ENCODE data around the gene ZBTB20. TPM values are rescaled to one million over a fixed set of nuclear protein-coding genes. Genes with fewer than 3 reads are reported as not detected.

Gene ZBTB20
- total and polyA plus RNA-seq, 2 donors (not counting 1 experiment from before 2014, with no cell fraction given): 4.0 to 123 TPM

DNA sequence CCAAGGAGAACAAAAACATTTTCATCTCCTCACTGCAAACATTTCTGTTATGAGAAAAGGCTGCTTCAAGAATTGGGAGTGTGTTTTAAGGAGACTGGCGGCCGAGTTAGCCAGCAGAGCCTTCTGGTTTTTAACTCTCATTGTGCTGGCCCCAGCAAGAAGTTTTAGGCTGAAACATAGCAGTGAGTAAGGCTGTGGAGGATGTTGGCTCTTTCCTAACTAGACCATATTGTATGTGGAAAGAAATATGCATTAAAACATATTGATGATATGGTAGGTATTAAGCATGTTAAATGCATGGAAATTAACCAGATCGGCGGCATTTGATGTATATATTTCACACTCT, 762.6 kb downstream of the ZBTB20 start:
- no peaks in the 10 kb centered on the region for H3K9me3 ChIP-seq (ENCODE audit: control extremely low read depth in 1 of 3, control insufficient read depth in 2 of 3, insufficient read depth in 1 of 3, low read length in 2 of 3)
- no peak for DNase-seq
- ATAC-seq (ENCODE audit: low read depth): no peak
- no peak overlapping the region for H3K9ac ChIP-seq (ENCODE audit: low read length)
- intact Hi-C loops (cut with micrococcal nuclease): loop anchor here (1.0 to 10.0 kb wide), 3 partner anchors 37 to 1430 kb away; no protein-coding TSS in a partner anchor
- POLR2A ChIA-PET: interaction anchor here (0.6 kb wide), 1 partner anchor 34 kb away, joined by 7 read pairs; no protein-coding TSS in a partner anchor
- H3K27me3 ChIP-seq (replicated peaks in 1 of 4; ENCODE audit: control extremely low read depth in 1 of 4, control insufficient read depth in 3 of 4, insufficient read depth in 4 of 4, low read length in 3 of 4): no peaks in the 10 kb centered on the region
- H3K4me1 ChIP-seq (ENCODE audit: control insufficient read depth in 2 of 2, insufficient read depth in 2 of 2, low read length in 2 of 2): peaks cover 4 to 11% of the 10 kb centered on the region in 2 donors
- CTCF ChIA-PET: interaction anchor here (0.5 to 7.0 kb wide), 31 partner anchors 10 to 1399 kb away, joined by 3 to 55 read pairs (median 5); no protein-coding TSS in a partner anchor
- no CpG with 5 or more reads among the region's 4 CpGs for WGBS (ENCODE audit: insufficient coverage)
- no peaks in the 10 kb centered on the region for H4K20me1 ChIP-seq (ENCODE audit: control insufficient read depth, insufficient read depth, low read length, poor library complexity, severe bottlenecking)
- H3K27ac ChIP-seq (ENCODE audit: low read length in 2 of 2): no peak overlapping the region
- H3K79me2 ChIP-seq (ENCODE audit: control insufficient read depth, insufficient read depth, low read length): no peaks in the 10 kb centered on the region
- Mint-ChIP-seq H3K4me1 (peaks cover 4% of the 10 kb centered on the region), H3K27me3 (no peaks in the 10 kb centered on the region), H3K27ac (peak overlapping the region; percentile 38), H3K9me3 (ENCODE audit: insufficient read depth) (no peaks in the 10 kb centered on the region), H3K4me3 (no peak overlapping the region)
- no peak overlapping the region for H3K4me3 ChIP-seq (ENCODE audit: control extremely low read depth in 1 of 5, extremely low read depth in 1 of 5, insufficient read depth in 1 of 5, low read depth in 2 of 5, low read length in 4 of 5)
- peak overlapping the region; percentile 75 for H2AFZ ChIP-seq (ENCODE audit: insufficient read depth, low read depth, low read length, poor library complexity, severe bottlenecking)
- no peak for TF ChIP-seq EZH2 (IDR thresholded peaks at IDR 0.05; ENCODE audit: borderline replicate concordance, insufficient read depth, low read depth, low read length, poor library complexity, severe bottlenecking)
- TF ChIP-seq, protein P1, sequence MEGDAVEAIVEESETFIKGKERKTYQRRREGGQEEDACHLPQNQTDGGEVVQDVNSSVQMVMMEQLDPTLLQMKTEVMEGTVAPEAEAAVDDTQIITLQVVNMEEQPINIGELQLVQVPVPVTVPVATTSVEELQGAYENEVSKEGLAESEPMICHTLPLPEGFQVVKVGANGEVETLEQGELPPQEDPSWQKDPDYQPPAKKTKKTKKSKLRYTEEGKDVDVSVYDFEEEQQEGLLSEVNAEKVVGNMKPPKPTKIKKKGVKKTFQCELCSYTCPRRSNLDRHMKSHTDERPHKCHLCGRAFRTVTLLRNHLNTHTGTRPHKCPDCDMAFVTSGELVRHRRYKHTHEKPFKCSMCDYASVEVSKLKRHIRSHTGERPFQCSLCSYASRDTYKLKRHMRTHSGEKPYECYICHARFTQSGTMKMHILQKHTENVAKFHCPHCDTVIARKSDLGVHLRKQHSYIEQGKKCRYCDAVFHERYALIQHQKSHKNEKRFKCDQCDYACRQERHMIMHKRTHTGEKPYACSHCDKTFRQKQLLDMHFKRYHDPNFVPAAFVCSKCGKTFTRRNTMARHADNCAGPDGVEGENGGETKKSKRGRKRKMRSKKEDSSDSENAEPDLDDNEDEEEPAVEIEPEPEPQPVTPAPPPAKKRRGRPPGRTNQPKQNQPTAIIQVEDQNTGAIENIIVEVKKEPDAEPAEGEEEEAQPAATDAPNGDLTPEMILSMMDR (IDR thresholded peaks at IDR 0.05): no peak
- peak overlapping the region; percentile 69 for H3K4me2 ChIP-seq (replicated peaks; ENCODE audit: low read depth, low read length, poor library complexity, severe bottlenecking)
- H3K36me3 ChIP-seq (replicated peaks in 1 of 2; ENCODE audit: control extremely low read depth in 1 of 2, control insufficient read depth in 1 of 2, extremely low read depth in 1 of 2, insufficient read depth in 2 of 2, low read length in 1 of 2): peaks cover 5 to 52% of the 10 kb centered on the region in 2 experiments

- peak overlapping the region in 1 of 2 donors; percentile 67 for H3K27ac ChIP-seq (ENCODE audit: low read length in 2 of 2)
- H3K4me3 ChIP-seq (ENCODE audit: control extremely low read depth in 1 of 5, extremely low read depth in 1 of 5, insufficient read depth in 1 of 5, low read depth in 2 of 5, low read length in 4 of 5): peak overlapping the region in 4 of 5 experiments; percentile 26 to 58 (median 45)
- H2AFZ ChIP-seq (ENCODE audit: insufficient read depth, low read depth, low read length, poor library complexity, severe bottlenecking): peak overlapping the region; percentile 75
- intact Hi-C loops (cut with micrococcal nuclease): loop anchor here (1.0 to 10.0 kb wide), 7 partner anchors 37 to 1431 kb away; no protein-coding TSS in a partner anchor
- H3K36me3 ChIP-seq (replicated peaks in 1 of 2; ENCODE audit: control extremely low read depth in 1 of 2, control insufficient read depth in 1 of 2, extremely low read depth in 1 of 2, insufficient read depth in 2 of 2, low read length in 1 of 2): peaks cover 5 to 54% of the 10 kb centered on the region in 2 experiments
- DNase-seq: peak; percentile 73
- H3K4me3 Mint-ChIP-seq: peak overlapping the region; percentile 75
- H3K27me3 ChIP-seq (replicated peaks in 1 of 4; ENCODE audit: control extremely low read depth in 1 of 4, control insufficient read depth in 3 of 4, insufficient read depth in 4 of 4, low read length in 3 of 4): no peaks in the 10 kb centered on the region
- CTCF ChIA-PET: interaction anchor here (0.5 to 7.0 kb wide), 34 partner anchors 9 to 1400 kb away, joined by 3 to 55 read pairs (median 4); no protein-coding TSS in a partner anchor
- H3K79me2 ChIP-seq (ENCODE audit: control insufficient read depth, insufficient read depth, low read length): no peaks in the 10 kb centered on the region
- peak overlapping the region; percentile 56 for H3K9ac ChIP-seq (ENCODE audit: low read length)
- WGBS (ENCODE audit: insufficient coverage): 12% methylated on average over 5 of the region's 12 CpGs
- H3K4me1 ChIP-seq (ENCODE audit: control insufficient read depth in 2 of 2, insufficient read depth in 2 of 2, low read length in 2 of 2): peaks cover 4 to 11% of the 10 kb centered on the region in 2 donors
- ATAC-seq (ENCODE audit: low read depth): peak; percentile 91
- H4K20me1 ChIP-seq (ENCODE audit: control insufficient read depth, insufficient read depth, low read length, poor library complexity, severe bottlenecking): no peaks in the 10 kb centered on the region
- H3K27ac Mint-ChIP-seq: peak overlapping the region; percentile 38
- H3K4me1 Mint-ChIP-seq: peaks cover 2% of the 10 kb centered on the region
- TF ChIP-seq, protein P1 (IDR thresholded peaks at IDR 0.05): peak; percentile 92
- TF ChIP-seq EZH2 (IDR thresholded peaks at IDR 0.05; ENCODE audit: borderline replicate concordance, insufficient read depth, low read depth, low read length, poor library complexity, severe bottlenecking): no peak
- no peaks in the 10 kb centered on the region for H3K27me3 Mint-ChIP-seq
- POLR2A ChIA-PET: interaction anchor here (0.6 to 0.7 kb wide), 2 partner anchors 9 to 35 kb away, joined by 4 to 7 read pairs; no protein-coding TSS in a partner anchor
- H3K4me2 ChIP-seq (replicated peaks; ENCODE audit: low read depth, low read length, poor library complexity, severe bottlenecking): peak overlapping the region; percentile 69
- no peaks in the 10 kb centered on the region for H3K9me3 Mint-ChIP-seq (ENCODE audit: insufficient read depth)
- no peaks in the 10 kb centered on the region for H3K9me3 ChIP-seq (ENCODE audit: control extremely low read depth in 1 of 3, control insufficient read depth in 2 of 3, insufficient read depth in 1 of 3, low read length in 2 of 3)
Measured at GRCh38 chr3:114383875-114384557, 763.1 kb downstream of the ZBTB20 start.

All from B cell (primary cell).